Astrocyte of the cerebellum (primary cell): ENCODE data around the gene CMAS.

ENCODE experiments used
- DNase-seq: peaks from one replicate; pipeline ENCODE4 v3.0.0-alpha.2; 2011; ENCODE audit warnings: low read depth
- H3K4me3 ChIP-seq: 2 replicates; pipeline ENCODE4 v1.5.1; 2011; ENCODE audit warnings: mild to moderate bottlenecking, low read depth, low read length, moderate library complexity
- in situ Hi-C: cut with HindIII; loops from 2 replicates; pipeline ENCODE4 v1.10.0; 2017; ENCODE audit warnings: low sequenced_read_pairs
- TF ChIP-seq, protein P1 (sequence below): IDR thresholded peaks from 2 replicates; pipeline ENCODE4 v1.5.1; 2012; ENCODE audit warnings: low read length, low read depth, moderate library complexity, mild to moderate bottlenecking; ENCODE audit errors: missing control alignments

CMAS gene

DNA sequence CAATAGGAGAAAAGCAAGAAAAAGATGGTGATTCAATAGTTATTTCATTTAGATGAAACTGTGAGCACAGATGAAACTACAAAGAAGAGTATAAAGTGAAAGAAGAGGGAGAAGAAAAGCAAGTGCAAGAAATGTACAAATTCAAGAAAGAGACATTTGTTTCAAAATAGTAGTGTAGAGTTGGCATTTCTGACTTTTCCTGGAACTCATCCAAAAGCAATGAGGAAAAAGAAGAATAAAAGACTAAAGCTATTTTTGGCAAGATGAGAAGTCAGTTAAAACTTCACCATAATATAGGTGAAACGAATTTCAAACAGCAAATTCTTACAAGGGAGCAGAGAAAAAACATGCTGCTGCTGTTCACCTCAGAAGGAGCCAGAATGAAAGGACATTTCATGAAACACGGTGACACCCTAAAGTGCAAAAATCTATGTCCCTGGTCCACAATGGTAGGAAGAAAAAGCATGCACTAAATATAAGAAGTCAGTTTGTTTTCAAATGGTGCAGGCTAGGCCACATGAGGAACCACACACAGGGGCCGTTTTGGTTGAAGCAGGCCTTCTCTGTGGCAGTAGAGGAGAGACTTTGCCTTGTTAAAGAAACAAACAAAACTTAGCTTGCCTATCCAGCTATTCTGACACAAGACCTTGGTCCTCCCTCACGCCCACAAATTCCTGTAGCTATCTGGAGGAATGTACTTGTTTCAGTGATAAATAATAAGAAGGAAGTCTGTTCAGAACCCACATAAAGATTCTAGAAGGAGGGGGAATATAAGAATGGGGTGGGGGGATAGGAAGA, 11.1 kb upstream of the CMAS start:
- no peak for DNase-seq
- TF ChIP-seq, protein P1, sequence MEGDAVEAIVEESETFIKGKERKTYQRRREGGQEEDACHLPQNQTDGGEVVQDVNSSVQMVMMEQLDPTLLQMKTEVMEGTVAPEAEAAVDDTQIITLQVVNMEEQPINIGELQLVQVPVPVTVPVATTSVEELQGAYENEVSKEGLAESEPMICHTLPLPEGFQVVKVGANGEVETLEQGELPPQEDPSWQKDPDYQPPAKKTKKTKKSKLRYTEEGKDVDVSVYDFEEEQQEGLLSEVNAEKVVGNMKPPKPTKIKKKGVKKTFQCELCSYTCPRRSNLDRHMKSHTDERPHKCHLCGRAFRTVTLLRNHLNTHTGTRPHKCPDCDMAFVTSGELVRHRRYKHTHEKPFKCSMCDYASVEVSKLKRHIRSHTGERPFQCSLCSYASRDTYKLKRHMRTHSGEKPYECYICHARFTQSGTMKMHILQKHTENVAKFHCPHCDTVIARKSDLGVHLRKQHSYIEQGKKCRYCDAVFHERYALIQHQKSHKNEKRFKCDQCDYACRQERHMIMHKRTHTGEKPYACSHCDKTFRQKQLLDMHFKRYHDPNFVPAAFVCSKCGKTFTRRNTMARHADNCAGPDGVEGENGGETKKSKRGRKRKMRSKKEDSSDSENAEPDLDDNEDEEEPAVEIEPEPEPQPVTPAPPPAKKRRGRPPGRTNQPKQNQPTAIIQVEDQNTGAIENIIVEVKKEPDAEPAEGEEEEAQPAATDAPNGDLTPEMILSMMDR = no peak
- in situ Hi-C loops = no loop called here
- H3K4me3 ChIP-seq = no peak overlapping the region

DNA sequence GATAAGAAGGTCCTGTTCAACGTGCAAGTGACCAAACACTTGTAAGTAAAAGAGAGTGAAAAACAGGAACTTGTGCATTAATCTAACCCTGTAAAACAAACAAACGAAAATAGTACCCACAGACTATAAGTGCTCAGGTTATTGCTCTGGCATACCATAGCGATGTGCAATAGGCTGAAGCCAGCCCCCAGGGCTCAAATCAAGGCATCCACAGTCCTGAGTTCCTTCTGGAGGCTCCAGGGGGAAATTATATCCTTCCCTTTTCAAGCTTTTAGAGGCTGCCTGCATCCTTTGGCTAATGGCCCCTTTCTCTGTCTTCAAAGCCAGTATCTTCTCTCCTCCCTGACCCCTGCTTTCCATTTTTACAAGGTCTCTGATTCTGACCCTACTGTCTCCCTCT, 8.1 kb upstream of the CMAS start:
- H3K4me3 ChIP-seq = no peak overlapping the region
- DNase-seq = no peak
- TF ChIP-seq, protein P1 = no peak
- in situ Hi-C loops = no loop called here

DNA sequence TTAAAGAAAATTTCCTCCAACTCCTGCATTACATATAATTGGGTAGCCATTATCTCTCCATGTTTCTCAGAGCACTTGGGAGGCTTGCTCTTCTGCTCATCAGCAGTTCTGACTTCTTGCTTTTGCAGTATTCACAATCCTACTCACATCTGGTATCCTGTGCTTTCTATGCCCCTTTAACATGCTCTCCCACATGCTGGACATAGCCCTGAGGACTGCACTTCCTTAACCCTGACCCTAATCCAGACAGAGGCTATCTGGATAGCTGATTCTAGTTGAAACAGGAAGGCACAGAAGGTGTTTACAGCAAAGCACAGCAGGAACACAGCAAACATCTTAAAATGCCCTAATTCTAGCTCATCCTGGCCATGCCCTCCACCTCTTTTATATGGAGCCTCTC, 7.3 kb upstream of the CMAS start:
- H3K4me3 ChIP-seq = no peak overlapping the region
- in situ Hi-C loops = no loop called here
- TF ChIP-seq, protein P1 = no peak
- DNase-seq = no peak

DNA sequence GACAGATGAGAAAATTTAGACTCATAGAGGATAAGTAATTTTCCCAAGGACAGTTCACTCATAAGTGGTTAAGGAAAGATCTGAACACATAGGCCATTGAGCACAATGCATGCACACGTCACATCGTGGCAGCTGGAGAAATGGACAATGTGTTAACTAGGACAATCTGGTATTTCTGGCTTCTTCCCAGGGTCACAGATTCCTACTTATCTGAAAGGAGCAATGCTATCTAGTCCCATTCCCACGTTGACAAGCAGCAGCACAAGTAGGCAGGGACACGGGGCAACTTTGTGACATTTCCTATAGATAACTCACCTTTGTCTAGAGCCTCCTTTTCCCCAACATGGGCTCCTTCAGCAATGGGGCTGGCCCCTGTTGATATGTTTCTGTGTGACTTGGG, 6.7 kb upstream of the CMAS start:
- TF ChIP-seq, protein P1 = no peak
- no peak for DNase-seq
- in situ Hi-C loops = no loop called here
- H3K4me3 ChIP-seq = no peak overlapping the region

DNA sequence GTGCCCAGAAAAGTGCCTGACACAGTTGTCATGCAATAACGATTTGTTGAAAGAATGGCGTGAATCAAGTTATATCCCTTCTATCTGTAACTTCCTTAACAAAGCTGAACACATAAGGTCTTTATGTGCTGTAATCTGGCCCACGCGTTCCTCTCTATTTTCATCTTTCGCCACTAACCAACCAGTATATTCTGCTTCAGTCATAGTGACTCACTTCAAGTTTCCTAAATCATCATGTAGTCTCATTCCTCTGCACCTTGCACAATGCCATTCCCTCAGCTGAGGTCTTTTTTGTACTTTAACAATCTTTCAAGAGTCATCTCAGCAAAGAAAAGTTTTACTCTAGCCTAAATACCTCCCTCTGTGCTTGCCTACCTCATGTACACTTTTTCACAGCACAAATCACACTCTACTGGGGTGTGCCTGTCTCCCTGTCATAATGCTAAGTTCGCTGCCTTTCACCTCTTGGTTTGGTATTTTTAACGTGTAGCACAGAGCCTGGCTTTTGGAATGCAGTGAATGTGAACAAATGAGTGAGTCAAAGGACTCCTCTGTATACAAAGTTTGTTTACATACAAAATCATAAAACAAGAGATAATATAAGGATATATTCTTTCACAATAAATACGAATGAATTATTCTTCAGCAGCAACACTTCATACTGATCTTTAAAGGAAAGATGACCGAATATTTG, 2.9 kb upstream of the CMAS start:
- no peak overlapping the region for H3K4me3 ChIP-seq
- in situ Hi-C loops = no loop called here
- TF ChIP-seq, protein P1 = no peak
- no peak for DNase-seq

DNA sequence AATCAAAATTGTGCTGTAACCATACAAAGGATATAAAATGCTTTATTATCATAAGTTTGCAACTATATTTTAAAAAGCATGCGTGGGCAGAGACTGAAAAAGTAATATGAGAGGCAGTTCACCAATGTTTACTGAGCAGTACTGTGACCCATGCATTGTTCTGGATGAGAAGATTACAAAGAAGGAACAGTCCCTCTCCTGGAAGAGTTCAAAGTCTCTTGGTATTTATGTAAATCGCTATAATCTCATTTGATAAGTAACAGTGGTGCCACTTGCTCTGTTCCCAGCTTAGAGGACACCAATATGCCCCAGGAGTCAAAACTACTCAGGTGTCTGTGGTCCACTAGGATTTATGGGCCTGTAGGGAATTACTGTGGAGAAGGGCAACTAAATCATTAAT, 2.1 kb upstream of the CMAS start:
- no peak for DNase-seq
- no peak overlapping the region for H3K4me3 ChIP-seq
- in situ Hi-C loops = no loop called here
- TF ChIP-seq, protein P1 = no peak
